Tibial nerve (tissue), 4 donors: ENCODE data around the gene ARRB1. TPM values are rescaled to one million over a fixed set of nuclear protein-coding genes. Genes with fewer than 3 reads are reported as not detected.
A peak's percentile ranks its signal among the peaks of the same experiment; 100 is the strongest.
"Not testable (repeated sequence)": the region's sequence is repeated elsewhere in the genome, so short reads cannot be mapped to it uniquely, and the experiment has no call there.

ENCODE experiments used
- DNase-seq, 2 donors: peaks; one replicate each; pipeline ENCODE4 v3.0.0-alpha.2; 2019; ENCODE audit warnings: low spot score in 2 of 2
- H3K27ac ChIP-seq, 4 donors: fragments of 200-600 bp; sonication (generic) in 3 of 4; one replicate each; pipeline ENCODE4 v1.5.1; 2017 to 2019; ENCODE audit warnings: mild to moderate bottlenecking in 1 of 4
- H3K27me3 ChIP-seq, 2 donors: fragments of 200-600 bp; sonication (generic) in 1 of 2; one replicate each; pipeline versions ENCODE4 v1.5.1 to v1.6.0; 2017 to 2019
- H3K36me3 ChIP-seq, 3 donors: fragments of 200-600 bp; sonication (generic); one replicate each; pipeline ENCODE4 v1.5.1; 2018 to 2019
- H3K4me1 ChIP-seq, 4 donors: fragments of 200-600 bp; sonication (generic) in 3 of 4; one replicate each; pipeline ENCODE4 v1.5.1; 2017 to 2019
- H3K4me3 ChIP-seq, 4 donors: fragments of 200-600 bp; sonication (generic) in 3 of 4; one replicate each; pipeline ENCODE4 v1.5.1; 2017 to 2019; ENCODE audit warnings: mild to moderate bottlenecking in 1 of 4, moderate library complexity in 1 of 4
- H3K9me3 ChIP-seq, 4 donors: fragments of 200-600 bp; sonication (generic) in 3 of 4; one replicate each; pipeline ENCODE4 v1.5.1; 2017 to 2019
- EP300 ChIP-seq, 2 donors: sonication (generic); formaldehyde crosslinking; IDR thresholded peaks; one replicate each; pipeline ENCODE4 v1.6.1; 2017; ENCODE audit warnings: antibody characterized with exemption in 2 of 2, mild to moderate bottlenecking in 1 of 2
- POLR2A ChIP-seq, 2 donors: fragments of 450-650 bp; IDR thresholded peaks; one replicate each; pipeline ENCODE4 v1.6.1; 2017; ENCODE audit warnings: antibody characterized with exemption in 2 of 2, mild to moderate bottlenecking in 2 of 2, moderate library complexity in 2 of 2
- WGBS, 2 donors: methylation state at CpG; one replicate each; pipeline ENCODE4 v1.1.5; 2018; 5-methylcytosine and 5-hydroxymethylcytosine counted together
- total RNA-seq, 4 donors: library from RNA; depleted of rRNA; stranded (reverse); fragments of >200 nt; gene quantifications; one replicate each; pipeline ENCODE4 v1.1.0, GENCODE V29; 2016
- TF ChIP-seq, protein P1 (sequence below), 5 experiments: fragments of 200-600 bp in 3 of 5; fragments of 450-650 bp in 2 of 5; sonication (generic) in 3 of 5; IDR thresholded peaks; one replicate each; pipeline ENCODE4 v1.5.1; 2016 to 2019; ENCODE audit warnings: antibody characterized with exemption in 5 of 5, mild to moderate bottlenecking in 3 of 5, moderate library complexity in 2 of 5

The ARRB1 gene
- total RNA-seq, 4 donors from 2014 or later = 38.2 to 68.1 (median 45.8) TPM

DNA sequence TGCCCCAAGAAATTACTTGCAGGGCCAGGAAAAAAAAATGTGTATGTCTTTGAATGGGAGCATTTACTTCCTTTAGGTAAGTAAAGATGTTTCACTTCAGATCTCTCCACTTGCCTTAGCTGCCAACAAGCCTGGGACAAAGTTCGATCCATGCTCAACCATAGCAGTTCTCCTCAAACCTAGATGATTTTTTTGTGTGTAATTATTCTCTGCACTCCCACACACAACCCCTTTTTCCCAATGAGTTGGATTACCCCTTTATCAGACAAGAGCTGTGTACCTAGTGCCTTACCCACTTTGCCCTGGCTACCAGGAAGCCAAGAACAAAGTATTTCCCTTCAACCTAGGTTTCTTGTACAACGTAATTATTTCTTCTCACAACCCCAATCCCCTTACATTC is 75.3 kb downstream of the ARRB1 start:
- Histone ChIP-seq H3K4me3 (no peak overlapping the region), H3K27ac (peak overlapping the region in 1 of 4 donors; percentile 67), H3K4me1 (peaks cover 0 to 17% (median 2%) of the 10 kb centered on the region in 4 donors), H3K27me3 (no peaks in the 10 kb centered on the region), H3K9me3 (no peaks in the 10 kb centered on the region), H3K36me3 (peaks cover 0 to 57% (median 0%) of the 10 kb centered on the region in 3 donors)
- TF ChIP-seq EP300 (IDR thresholded peaks at IDR 0.05) (no peak), POLR2A (IDR thresholded peaks at IDR 0.05) (no peak)
- TF ChIP-seq, protein P1, sequence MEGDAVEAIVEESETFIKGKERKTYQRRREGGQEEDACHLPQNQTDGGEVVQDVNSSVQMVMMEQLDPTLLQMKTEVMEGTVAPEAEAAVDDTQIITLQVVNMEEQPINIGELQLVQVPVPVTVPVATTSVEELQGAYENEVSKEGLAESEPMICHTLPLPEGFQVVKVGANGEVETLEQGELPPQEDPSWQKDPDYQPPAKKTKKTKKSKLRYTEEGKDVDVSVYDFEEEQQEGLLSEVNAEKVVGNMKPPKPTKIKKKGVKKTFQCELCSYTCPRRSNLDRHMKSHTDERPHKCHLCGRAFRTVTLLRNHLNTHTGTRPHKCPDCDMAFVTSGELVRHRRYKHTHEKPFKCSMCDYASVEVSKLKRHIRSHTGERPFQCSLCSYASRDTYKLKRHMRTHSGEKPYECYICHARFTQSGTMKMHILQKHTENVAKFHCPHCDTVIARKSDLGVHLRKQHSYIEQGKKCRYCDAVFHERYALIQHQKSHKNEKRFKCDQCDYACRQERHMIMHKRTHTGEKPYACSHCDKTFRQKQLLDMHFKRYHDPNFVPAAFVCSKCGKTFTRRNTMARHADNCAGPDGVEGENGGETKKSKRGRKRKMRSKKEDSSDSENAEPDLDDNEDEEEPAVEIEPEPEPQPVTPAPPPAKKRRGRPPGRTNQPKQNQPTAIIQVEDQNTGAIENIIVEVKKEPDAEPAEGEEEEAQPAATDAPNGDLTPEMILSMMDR (IDR thresholded peaks at IDR 0.05) = no peak
- DNase-seq = no peak
- WGBS, 2 donors = 81 to 82% methylated on average over 2 of the region's 2 CpGs

DNA sequence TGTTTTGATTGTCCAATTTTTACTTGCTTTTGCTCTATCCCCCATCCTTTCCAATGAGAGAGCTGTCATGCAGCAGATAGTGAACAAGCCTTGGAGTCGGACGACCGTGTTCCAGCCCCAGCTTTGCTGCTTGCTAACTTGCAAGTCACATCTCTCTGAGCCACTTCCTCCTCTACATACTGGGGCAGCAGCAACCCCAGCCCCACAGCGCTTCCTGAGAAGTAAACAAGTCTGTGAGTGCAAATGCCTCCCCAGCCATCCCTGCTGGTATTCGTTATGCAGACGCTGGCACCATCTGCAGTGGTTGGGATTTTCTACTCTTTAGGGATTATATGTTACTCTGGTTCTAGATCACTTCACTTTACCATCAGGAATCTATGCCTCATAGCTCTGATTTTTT is 75.9 kb downstream of the ARRB1 start:
- Histone ChIP-seq H3K36me3 (peaks cover 0 to 54% (median 0%) of the 10 kb centered on the region in 3 donors), H3K9me3 (no peaks in the 10 kb centered on the region), H3K27ac (peak overlapping the region in 1 of 4 donors; percentile 67), H3K4me1 (peaks cover 0 to 19% (median 2%) of the 10 kb centered on the region in 4 donors), H3K27me3 (no peaks in the 10 kb centered on the region), H3K4me3 (no peak overlapping the region)
- WGBS, 2 donors = 67% methylated on average over 6 of the region's 6 CpGs
- TF ChIP-seq POLR2A (IDR thresholded peaks at IDR 0.05) (no peak), EP300 (IDR thresholded peaks at IDR 0.05) (no peak)
- no peak for DNase-seq

DNA sequence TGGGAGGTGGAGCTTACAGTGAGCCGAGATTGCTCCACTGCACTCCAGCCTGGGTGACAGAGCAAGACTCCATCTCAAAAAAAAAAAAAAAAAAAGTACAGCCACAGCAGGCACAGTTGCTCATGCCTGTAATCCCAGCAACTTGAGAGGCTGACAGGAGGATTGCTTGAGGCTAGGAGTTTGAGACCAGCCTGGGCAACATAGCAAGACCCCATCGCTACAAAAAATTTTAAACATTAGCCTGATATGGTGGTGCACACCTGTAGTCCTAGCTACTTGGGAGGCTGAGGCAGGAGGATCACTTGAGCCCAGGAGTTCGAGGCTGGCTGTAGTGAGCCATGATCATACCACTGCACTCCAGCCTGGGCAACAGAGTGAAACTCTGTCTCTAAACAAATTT is 76.7 kb downstream of the ARRB1 start:
- DNase-seq, H3K27ac ChIP-seq, H3K4me3 ChIP-seq, H3K9me3 ChIP-seq, H3K27me3 ChIP-seq: not testable (repeated sequence)
- H3K4me1 ChIP-seq = peaks cover 0 to 11% (median 0%) of the 10 kb centered on the region in 4 donors
- H3K36me3 ChIP-seq = peaks cover 0 to 54% (median 0%) of the 10 kb centered on the region in 3 donors
- 86 to 93% methylated on average over 3 of the region's 3 CpGs for WGBS, 2 donors

DNA sequence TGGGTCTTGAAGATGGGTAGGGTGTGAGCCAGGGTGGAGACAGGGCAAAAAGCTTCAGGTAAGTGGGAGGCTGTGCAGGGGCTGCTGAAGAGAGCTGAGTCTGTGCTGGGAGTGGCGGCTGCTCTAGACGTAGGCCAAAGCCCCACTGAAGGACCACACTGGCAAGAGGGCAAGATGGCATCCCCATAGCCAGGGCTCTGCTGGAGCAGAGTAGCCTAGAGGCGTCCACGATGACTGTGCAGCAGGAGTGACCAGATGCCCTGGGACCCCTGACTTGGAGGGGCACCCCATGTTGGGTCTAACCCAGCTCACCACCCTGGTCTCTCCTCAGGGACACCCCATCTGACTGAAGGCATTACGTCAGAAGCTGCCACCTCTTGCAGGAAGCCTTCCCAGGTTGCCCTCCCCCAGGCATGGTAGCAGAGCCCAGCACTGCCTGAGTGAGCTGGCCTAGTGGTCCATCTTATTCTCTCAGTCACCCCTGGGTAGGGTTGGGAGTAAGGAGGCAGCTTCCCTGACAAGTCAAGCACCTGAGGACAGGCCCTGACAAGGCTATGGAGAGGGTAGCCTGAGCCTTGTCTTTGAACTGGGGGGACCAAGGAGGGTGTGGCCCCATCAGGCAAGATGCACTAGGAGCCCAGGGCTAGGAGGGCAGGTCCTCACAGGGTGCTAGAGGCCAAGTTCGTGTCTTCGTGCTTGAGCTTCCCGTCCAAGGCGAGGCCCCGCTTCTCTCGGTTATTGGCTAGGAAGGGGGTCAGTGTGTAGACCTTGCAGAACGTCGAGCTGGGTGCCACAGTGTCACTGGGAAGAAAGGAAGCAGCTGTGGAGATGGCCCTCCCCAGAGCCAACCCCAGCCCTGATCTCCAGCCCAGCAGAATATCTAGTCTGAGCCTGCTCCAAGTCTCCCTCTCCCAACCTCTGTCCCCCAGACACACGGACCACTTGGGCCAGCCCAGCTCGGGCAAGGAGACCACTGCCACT is 77.8 kb downstream of the ARRB1 start:
- peaks cover 0 to 56% (median 0%) of the 10 kb centered on the region in 3 donors for H3K36me3 ChIP-seq

DNA sequence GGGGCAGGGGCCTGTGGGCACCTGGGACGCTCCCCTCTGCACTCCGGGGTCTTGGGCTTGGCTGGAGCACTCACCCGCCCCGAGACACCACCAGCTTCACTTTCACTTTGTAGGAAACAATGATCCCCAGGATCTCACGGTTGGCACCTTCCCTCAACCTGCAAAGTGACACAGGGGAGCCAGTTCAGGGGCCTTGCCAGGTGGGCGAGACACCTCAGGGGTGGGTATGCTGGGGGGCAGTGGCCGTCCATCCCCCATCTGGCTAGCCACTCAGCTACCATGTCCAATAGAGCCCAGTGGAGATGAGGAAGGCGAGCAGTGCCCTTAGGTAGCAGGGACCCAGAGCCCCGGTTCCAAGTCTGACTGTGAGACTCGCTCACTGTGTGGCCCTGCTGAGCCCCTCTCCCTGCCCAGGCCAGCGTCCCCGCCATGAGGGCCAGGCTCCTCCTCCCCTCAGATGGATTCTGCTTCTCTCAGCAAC is 78.6 kb downstream of the ARRB1 start:
- Histone ChIP-seq H3K27ac (no peak overlapping the region), H3K4me1 (peaks cover 0 to 8% (median 0%) of the 10 kb centered on the region in 4 donors), H3K27me3 (no peaks in the 10 kb centered on the region), H3K4me3 (no peak overlapping the region), H3K36me3 (peaks cover 0 to 50% (median 0%) of the 10 kb centered on the region in 3 donors), H3K9me3 (no peaks in the 10 kb centered on the region)
- 84 to 87% methylated on average over 11 of the region's 12 CpGs for WGBS, 2 donors
- no peak for TF ChIP-seq EP300 (IDR thresholded peaks at IDR 0.05)
- no peak for TF ChIP-seq POLR2A (IDR thresholded peaks at IDR 0.05)
- DNase-seq = no peak

More for the DNA sequence above, 77.8 kb downstream of the ARRB1 start:
- TF ChIP-seq EP300 (IDR thresholded peaks at IDR 0.05) (no peak), POLR2A (IDR thresholded peaks at IDR 0.05) (no peak)
- TF ChIP-seq, protein P1 (IDR thresholded peaks at IDR 0.05) = no peak
- H3K27ac ChIP-seq = no peak overlapping the region
- H3K4me3 ChIP-seq = no peak overlapping the region
- no peaks in the 10 kb centered on the region for H3K9me3 ChIP-seq
- no peaks in the 10 kb centered on the region for H3K27me3 ChIP-seq
- 82 to 92% methylated on average over 14 to 15 of the region's 15 CpGs for WGBS, 2 donors
- no peak for DNase-seq
- H3K4me1 ChIP-seq = peaks cover 0 to 8% (median 0%) of the 10 kb centered on the region in 4 donors

DNA sequence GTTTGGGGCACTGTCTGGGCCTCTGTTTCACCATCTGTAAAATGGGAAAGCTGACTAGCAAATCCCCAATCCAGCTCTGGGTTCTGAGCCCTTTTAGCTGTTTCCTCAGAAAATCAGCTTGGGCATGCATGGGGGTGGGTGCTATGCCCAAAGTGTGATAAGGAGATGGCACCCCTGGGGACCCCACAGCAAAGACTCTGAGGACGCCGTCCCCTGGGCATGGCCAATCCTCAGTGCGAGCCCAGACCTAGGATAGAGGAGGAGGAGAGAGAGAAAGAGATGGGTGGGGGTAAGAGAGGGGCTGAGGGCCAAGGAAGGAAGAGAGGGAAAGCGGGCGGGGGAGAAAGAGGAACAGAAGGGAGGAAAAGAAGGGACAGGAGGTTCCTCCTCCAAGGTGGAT is 79.1 kb downstream of the ARRB1 start:
- Histone ChIP-seq H3K27me3 (no peaks in the 10 kb centered on the region), H3K9me3 (no peaks in the 10 kb centered on the region), H3K4me1 (peaks cover 0 to 8% (median 0%) of the 10 kb centered on the region in 4 donors), H3K27ac (no peak overlapping the region), H3K4me3 (no peak overlapping the region), H3K36me3 (peaks cover 0 to 47% (median 0%) of the 10 kb centered on the region in 3 donors)
- DNase-seq = no peak
- TF ChIP-seq, protein P1 (IDR thresholded peaks at IDR 0.05) = no peak
- TF ChIP-seq EP300 (IDR thresholded peaks at IDR 0.05) = no peak
- no peak for TF ChIP-seq POLR2A (IDR thresholded peaks at IDR 0.05)
- 87 to 91% methylated on average over 5 of the region's 5 CpGs for WGBS, 2 donors
